H1 (cell line): ENCODE results near the gene INPPL1. TPM values are rescaled to one million over a fixed set of nuclear protein-coding genes. Genes with fewer than 3 reads are reported as not detected.

Experiments used
- CTCF ChIA-PET: fragments of 300-600 bp; sonication (Branson Sonifier 250); formaldehyde crosslinking; loops from one replicate; lab custom pipeline; 2021; ENCODE audit not compliant: partially characterized antibody; lab: Charles Lee
- POLR2A ChIA-PET: fragments of 300-600 bp; sonication (Branson Sonifier 250); formaldehyde crosslinking; loops from one replicate; lab custom pipeline; 2021; ENCODE audit warnings: inconsistent platforms; ENCODE audit not compliant: partially characterized antibody; lab: Charles Lee
- DNase-seq, 2 experiments: peaks; one replicate each; pipeline versions ENCODE4 v3.0.0 to v3.0.0-alpha.2; 2010 to 2022; ENCODE audit warnings: low spot score in 2 of 2, low read depth in 1 of 2, mixed read lengths in 1 of 2
- FAIRE-seq: peaks from 2 replicates; lab custom pipeline; 2011; peaks lifted over from hg19 to GRCh38; lab: Jason Lieb, UNC
- H2AFZ ChIP-seq: 2 replicates; pipeline ENCODE4 v1.8.1; 2012; ENCODE audit warnings: low read length, inconsistent platforms
- H2AK5ac ChIP-seq: 2 replicates; pipeline ENCODE4 v1.6.1; 2013; ENCODE audit warnings: low read depth, low read length
- H2BK120ac ChIP-seq: replicated peaks from 2 replicates; pipeline ENCODE3; 2013; ENCODE audit warnings: low read depth, low read length, inconsistent platforms
- H2BK12ac ChIP-seq: 2 replicates; pipeline ENCODE4 v1.6.1; 2013; ENCODE audit warnings: low read depth, low read length
- H2BK15ac ChIP-seq: 2 replicates; pipeline ENCODE4 v1.6.1; 2013; ENCODE audit warnings: low read length
- H2BK20ac ChIP-seq: 2 replicates; pipeline ENCODE4 v1.6.1; 2013; ENCODE audit warnings: low read length
- H2BK5ac ChIP-seq: 2 replicates; pipeline ENCODE4 v1.6.1; 2013; ENCODE audit warnings: low read depth, low read length
- H3K14ac ChIP-seq: 2 replicates; pipeline ENCODE4 v1.6.1; 2013; ENCODE audit warnings: inconsistent platforms; ENCODE audit not compliant: insufficient read length
- H3K18ac ChIP-seq: 2 replicates; pipeline ENCODE4 v1.6.1; 2013; ENCODE audit warnings: low read length; ENCODE audit errors: extremely low read depth
- H3K23ac ChIP-seq: 2 replicates; pipeline ENCODE4 v1.6.1; 2013; ENCODE audit warnings: inconsistent platforms; ENCODE audit not compliant: insufficient read length
- H3K23me2 ChIP-seq: 2 replicates; pipeline ENCODE4 v1.6.1; 2013; ENCODE audit warnings: low read depth, low read length
- H3K27ac ChIP-seq: 2 replicates; pipeline ENCODE4 v1.6.1; 2011; ENCODE audit warnings: low read depth, low read length, inconsistent platforms
- H3K27me3 ChIP-seq, 4 experiments: replicated peaks in 1 of 4; 1 replicate in 1 of 4; 2 replicates in 3 of 4; pipeline versions ENCODE4 v1.6.1 to v1.8.1; 2011 to 2013; ENCODE audit warnings: low read length in 3 of 4, mild to moderate bottlenecking in 3 of 4, inconsistent platforms in 2 of 4, mixed read lengths in 2 of 4, moderate library complexity in 1 of 4; ENCODE audit not compliant: control insufficient read depth in 3 of 4, insufficient read depth in 3 of 4; ENCODE audit errors: extremely low read depth in 1 of 4
- H3K36me3 ChIP-seq, 4 experiments: 2 replicates each; pipeline versions ENCODE4 v1.6.1 to v1.8.1; 2011 to 2013; ENCODE audit warnings: mild to moderate bottlenecking in 4 of 4, low read length in 3 of 4, moderate library complexity in 2 of 4, control low read depth in 1 of 4, inconsistent platforms in 1 of 4; ENCODE audit not compliant: insufficient read depth in 4 of 4, control insufficient read depth in 2 of 4
- H3K4ac ChIP-seq: replicated peaks from 2 replicates; pipeline ENCODE3; 2013; ENCODE audit warnings: low read length, low read depth, mixed read lengths, inconsistent platforms; ENCODE audit not compliant: insufficient read length
- H3K4me1 ChIP-seq, 4 experiments: replicated peaks in 1 of 4; 1 replicate in 1 of 4; 2 replicates in 3 of 4; pipeline versions ENCODE4 v1.6.1 to v1.8.1; 2011 to 2013; ENCODE audit warnings: low read length in 3 of 4, inconsistent platforms in 2 of 4, mixed read lengths in 1 of 4; ENCODE audit not compliant: insufficient read depth in 4 of 4, control insufficient read depth in 3 of 4
- H3K4me2 ChIP-seq, 2 experiments: 2 replicates each; pipeline versions ENCODE4 v1.6.1 to v1.8.1; 2011 to 2013; ENCODE audit warnings: low read depth in 2 of 2, low read length in 2 of 2, control low read depth in 1 of 2, inconsistent platforms in 1 of 2, mild to moderate bottlenecking in 1 of 2; ENCODE audit not compliant: insufficient read depth in 1 of 2
- H3K4me3 ChIP-seq, 4 experiments: fragments of 200-600, 300-600 bp in 1 of 4; sonication (generic), shearing (Covaris generic), sonication (Bioruptor Twin) in 1 of 4; 2 replicates each; pipeline versions ENCODE4 v1.5.1 to v1.8.1; 2011 to 2016; ENCODE audit warnings: low read length in 4 of 4, low read depth in 3 of 4, control low read depth in 2 of 4, inconsistent platforms in 2 of 4, mild to moderate bottlenecking in 2 of 4, mixed read lengths in 1 of 4, moderate library complexity in 1 of 4; ENCODE audit not compliant: insufficient read depth in 2 of 4; ENCODE audit errors: extremely low read depth in 1 of 4
- H3K56ac ChIP-seq: replicated peaks from 2 replicates; pipeline ENCODE3; 2013; ENCODE audit warnings: low read depth, mild to moderate bottlenecking, mixed read lengths, low read length, inconsistent platforms; ENCODE audit not compliant: insufficient read length
- H3K79me1 ChIP-seq: 2 replicates; pipeline ENCODE4 v1.6.1; 2013; ENCODE audit warnings: low read depth, low read length, control low read depth
- H3K79me2 ChIP-seq, 2 experiments: 2 replicates each; pipeline versions ENCODE4 v1.6.1 to v1.8.1; 2012 to 2013; ENCODE audit warnings: low read length in 2 of 2, mild to moderate bottlenecking in 2 of 2, inconsistent platforms in 1 of 2; ENCODE audit not compliant: insufficient read depth in 2 of 2, control insufficient read depth in 1 of 2
- H3K9ac ChIP-seq, 4 experiments: replicated peaks in 1 of 4; 1 replicate in 1 of 4; 2 replicates in 3 of 4; pipeline versions ENCODE4 v1.6.1 to v1.8.1; 2011 to 2013; ENCODE audit warnings: low read depth in 3 of 4, low read length in 3 of 4, control low read depth in 2 of 4, mild to moderate bottlenecking in 2 of 4, moderate library complexity in 2 of 4, inconsistent platforms in 1 of 4; ENCODE audit errors: extremely low read depth in 1 of 4
- H3K9me3 ChIP-seq, 2 experiments: 2 replicates each; pipeline versions ENCODE4 v1.6.1 to v1.8.1; 2012 to 2013; ENCODE audit warnings: mild to moderate bottlenecking in 2 of 2, moderate library complexity in 2 of 2, control low read depth in 1 of 2, inconsistent platforms in 1 of 2, low read depth in 1 of 2, low read length in 1 of 2, mixed read lengths in 1 of 2; ENCODE audit not compliant: insufficient read depth in 2 of 2
- H4K20me1 ChIP-seq, 2 experiments: replicated peaks in 1 of 2; 2 replicates each; pipeline versions ENCODE3 to v1.8.1; 2011 to 2013; ENCODE audit warnings: inconsistent platforms in 2 of 2, low read length in 2 of 2, mild to moderate bottlenecking in 1 of 2; ENCODE audit not compliant: insufficient read depth in 2 of 2, control insufficient read depth in 1 of 2
- H4K5ac ChIP-seq: 2 replicates; pipeline ENCODE4 v1.6.1; 2013; ENCODE audit warnings: low read length, low read depth, mixed read lengths, inconsistent platforms; ENCODE audit not compliant: insufficient read length
- H4K8ac ChIP-seq: 2 replicates; pipeline ENCODE4 v1.8.0; 2013; ENCODE audit warnings: mild to moderate bottlenecking, moderate library complexity, low read length, inconsistent platforms; ENCODE audit not compliant: insufficient read depth; ENCODE audit errors: extremely low read depth
- H4K91ac ChIP-seq: replicated peaks from 2 replicates; pipeline ENCODE3; 2013; ENCODE audit warnings: low read length, mixed read lengths, inconsistent platforms; ENCODE audit not compliant: insufficient read length
- ATF3 ChIP-seq: IDR thresholded peaks from 2 replicates; pipeline ENCODE4 v1.6.1; 2011; ENCODE audit warnings: low read depth, mild to moderate bottlenecking, low read length; ENCODE audit not compliant: insufficient read depth
- CHD1 ChIP-seq: IDR thresholded peaks from 2 replicates; pipeline ENCODE4 v1.6.1; 2012; ENCODE audit warnings: low read depth, low read length, improper control_type of control experiment
- CREB1 ChIP-seq: IDR thresholded peaks from 2 replicates; pipeline ENCODE4 v1.6.1; 2012; ENCODE audit warnings: inconsistent platforms
- CTCF ChIP-seq, 3 experiments: IDR thresholded peaks; 1 replicate in 2 of 3; 2 replicates in 1 of 3; pipeline versions ENCODE4 v1.5.1 to v1.6.1; 2011; ENCODE audit warnings: low read length in 3 of 3, mild to moderate bottlenecking in 3 of 3, inconsistent platforms in 2 of 3, low read depth in 1 of 3, moderate library complexity in 1 of 3; ENCODE audit not compliant: insufficient read depth in 1 of 3; ENCODE audit errors: control extremely low read depth in 1 of 3
- EGR1 ChIP-seq: IDR thresholded peaks from 2 replicates; pipeline ENCODE4 v1.6.1; 2011; ENCODE audit warnings: low read depth, low read length, borderline replicate concordance
- KDM1A ChIP-seq: fragments of 200-600, 300-600 bp; sonication (generic); IDR thresholded peaks from 2 replicates; pipeline ENCODE4 v1.7.1; 2016; ENCODE audit warnings: mild to moderate bottlenecking, low read length, borderline replicate concordance
- SAP30 ChIP-seq: fragments of 300-600 bp; sonication (generic); IDR thresholded peaks from 2 replicates; pipeline ENCODE4 v1.7.1; 2012; ENCODE audit warnings: low read length, moderate library complexity, mild to moderate bottlenecking, inconsistent platforms; ENCODE audit not compliant: insufficient read depth, insufficient replicate concordance
- SRF ChIP-seq: IDR thresholded peaks from 2 replicates; pipeline ENCODE4 v1.6.1; 2011; ENCODE audit warnings: mild to moderate bottlenecking, low read depth, low read length, moderate library complexity
- TAF1 ChIP-seq: IDR thresholded peaks from 2 replicates; pipeline ENCODE4 v1.6.1; 2011; ENCODE audit warnings: mild to moderate bottlenecking, low read depth, low read length
- TBP ChIP-seq: IDR thresholded peaks from 2 replicates; pipeline ENCODE4 v1.6.1; 2011; ENCODE audit warnings: low read depth, low read length, improper control_type of control experiment
- ZNF274 ChIP-seq: IDR thresholded peaks from 2 replicates; pipeline ENCODE4 v1.7.0; 2012; ENCODE audit warnings: low read length, borderline replicate concordance; ENCODE audit errors: extremely low read depth
- WGBS, 2 experiments: shearing (Covaris generic) in 1 of 2; methylation state at CpG; one replicate each; pipeline versions ENCODE4 v1.1.6 to v1.1.7; 2013 to 2015; ENCODE audit warnings: low lambda C conversion rate in 2 of 2, mixed read lengths in 2 of 2, inconsistent platforms in 1 of 2, low coverage in 1 of 2, missing lambda C conversion rate in 1 of 2; ENCODE audit not compliant: insufficient replicate concordance in 2 of 2, insufficient coverage in 1 of 2, insufficient read length in 1 of 2; ENCODE audit errors: extremely low coverage in 1 of 2, missing lambda C conversion rate in 1 of 2; 5-methylcytosine and 5-hydroxymethylcytosine counted together
- polyA plus RNA-seq, 7 experiments: library from polyadenylated mRNA; depleted of rRNA in 3 of 7; stranded (reverse) in 5 of 7; unstranded in 2 of 7; fragments of >200 nt in 5 of 7; fragments of 200-250 nt in 2 of 7; gene quantifications; 1 replicate in 5 of 7; 2 replicates in 1 of 7; 4 replicates in 1 of 7; pipeline versions ENCODE4 v1.2.1 to v1.2.3, GENCODE V29; 2011 to 2013; ENCODE audit warnings: missing spikeins in 2 of 7, mixed read lengths in 2 of 7
- total RNA-seq: library from RNA; stranded (reverse); fragmentation: NEBNext Ultra II Directional; extraction: Animal tissue kit (Norgen Biotek cat#: 25700); gene quantifications from 2 replicates; pipeline ENCODE4 v1.2.1, GENCODE V29; 2021

Gene INPPL1
- total and polyA plus RNA-seq, 2 of the 8 experiments (the other 6 are each of a cell fraction or from before 2014, with no cell fraction given): 54.5 to 79.5 TPM

- Histone ChIP-seq H3K27me3 (peaks cover 6 to 16% (median 14%) of the 10 kb centered on the region in 4 experiments), H4K5ac (no peak overlapping the region), H4K20me1 (peaks cover 11 to 16% of the 10 kb centered on the region in 2 experiments), H3K4ac (no peak overlapping the region), H2AK5ac (no peak overlapping the region), H3K4me3 (no peak overlapping the region), H3K79me1 (peaks cover 3% of the 10 kb centered on the region; the same call in 1 of the 2 replicates), H3K18ac (no peak overlapping the region), H2BK12ac (no peak overlapping the region), H3K23ac (no peak overlapping the region), H2BK20ac (no peak overlapping the region), H3K4me2 (no peak overlapping the region), H2BK120ac (no peak overlapping the region), H3K9me3 (no peaks in the 10 kb centered on the region), H3K79me2 (no peaks in the 10 kb centered on the region), H2BK5ac (no peak overlapping the region), H3K9ac (no peak overlapping the region), H3K4me1 (peaks cover 3 to 20% (median 13%) of the 10 kb centered on the region in 4 experiments), H2AFZ (no peak overlapping the region), H3K14ac (no peak overlapping the region), H3K36me3 (peaks cover 21 to 56% (median 52%) of the 10 kb centered on the region in 4 experiments), H3K56ac (no peak overlapping the region), H4K8ac (no peak overlapping the region), H3K27ac (no peak overlapping the region), H4K91ac (no peak overlapping the region), H3K23me2 (peaks cover 8% of the 10 kb centered on the region; the same call in 1 of the 2 replicates), H2BK15ac (no peak overlapping the region)
- CTCF ChIA-PET: interaction anchor here (0.9 to 5.2 kb wide), 5 partner anchors 9 to 199 kb away, joined by 4 to 72 read pairs (median 6); partner anchors contain the start of genes CLPB and INPPL1
- no peak for FAIRE-seq
- WGBS, 2 experiments: 74% methylated on average over 4 of the region's 4 CpGs; no CpG with 5 or more reads in 1 of the 2 experiments
- DNase-seq: no peak
- POLR2A ChIA-PET: interaction anchor here (0.8 to 7.7 kb wide), 5 partner anchors 9 to 210 kb away, joined by 3 to 160 read pairs (median 4); partner anchors contain the start of gene INPPL1
- TF ChIP-seq ZNF274 (no peak), TBP (no peak), SAP30 (no peak), CREB1 (no peak), CTCF (IDR thresholded peaks at IDR 0.05; ENCODE audit: control extremely low read depth in 1 of 3, insufficient read depth in 1 of 3, low read depth in 1 of 3, low read length in 3 of 3) (no peak), TAF1 (no peak), SRF (no peak), EGR1 (no peak), CHD1 (no peak), ATF3 (no peak), KDM1A (no peak)
Measured at GRCh38 chr11:72234920-72235319, 10.4 kb downstream of the INPPL1 start.
